Hematopoietic multipotent progenitor cell treated with erythropoietin and hydrocortisone succinate and interleukin-3 and kit ligand, for 8 days (in vitro differentiated cells): ENCODE measurements around the gene TUBGCP6.
A peak's percentile ranks its signal among the peaks of the same experiment; 100 is the strongest.
"Not testable (repeated sequence)": the region's sequence is repeated elsewhere in the genome, so short reads cannot be mapped to it uniquely, and the experiment has no call there.

ENCODE experiments used
- DNase-seq: peaks from one replicate; pipeline ENCODE4 v3.0.0-alpha.2; 2015

TUBGCP6 gene

DNA sequence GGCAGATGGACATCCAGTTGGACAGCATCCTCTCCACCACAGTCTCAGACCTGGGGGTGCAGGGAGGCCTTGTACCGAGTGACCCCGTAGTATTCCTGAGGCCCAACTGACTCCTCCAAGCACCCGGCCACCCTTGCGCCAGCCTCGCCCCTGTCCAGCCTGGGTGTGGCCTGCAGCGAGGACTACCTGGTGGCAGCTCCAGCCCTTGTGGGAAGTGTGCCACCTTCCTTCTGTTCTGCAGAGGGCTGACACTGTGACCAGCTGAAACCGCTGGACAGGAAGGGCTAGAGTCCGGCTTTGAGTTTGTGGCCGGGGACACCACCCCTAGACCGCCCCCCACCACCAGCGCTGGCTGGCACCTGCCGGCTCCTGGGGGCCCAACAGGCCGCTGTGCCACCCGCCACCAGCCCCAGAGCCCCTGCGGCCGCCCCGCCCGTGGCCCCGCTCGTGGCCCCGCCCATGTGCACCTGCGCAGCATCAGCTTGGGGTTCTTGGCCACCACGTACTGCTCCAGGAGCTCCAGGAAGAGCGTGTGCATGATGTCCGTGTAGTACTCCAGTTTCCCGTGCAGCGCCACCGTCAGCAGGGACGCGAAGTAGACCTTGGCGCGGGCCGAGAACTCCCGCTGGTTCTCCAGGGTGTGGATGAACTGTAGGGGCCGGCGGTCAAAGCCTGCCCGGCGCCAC lies 35.3 kb upstream of the TUBGCP6 start:
- DNase-seq = no peak

DNA sequence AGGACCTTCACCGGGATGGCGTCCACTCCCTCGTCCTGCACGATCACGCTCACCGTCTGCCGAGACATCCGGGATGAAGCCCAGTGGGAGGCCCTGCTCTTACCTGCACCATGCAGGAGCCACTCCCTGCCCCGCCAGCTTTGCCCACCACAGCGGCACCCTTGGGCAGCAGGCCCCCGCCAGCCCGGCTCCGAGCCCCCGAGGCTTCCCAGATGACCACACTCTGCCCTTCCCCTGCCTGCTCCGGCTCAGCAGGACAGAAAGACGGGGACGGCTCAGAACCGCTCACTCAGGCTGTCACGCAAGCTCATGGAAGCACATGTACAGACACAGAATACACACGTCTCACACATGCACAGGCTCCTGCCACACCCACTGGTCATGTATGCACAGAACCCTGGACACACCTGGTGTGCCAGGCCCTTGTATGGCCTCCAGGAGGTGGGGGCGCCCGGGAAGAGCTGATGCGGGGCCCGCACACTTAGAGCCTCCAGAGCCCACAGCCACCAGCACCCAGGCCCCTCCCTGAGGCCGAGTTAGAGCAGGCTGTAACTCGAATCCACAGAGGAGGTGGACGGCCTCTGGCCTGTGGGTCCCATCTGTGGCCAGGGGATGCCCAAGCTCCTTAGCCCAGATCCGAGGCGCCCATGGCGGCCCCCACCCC lies 34.3 kb upstream of the TUBGCP6 start:
- DNase-seq = no peak

DNA sequence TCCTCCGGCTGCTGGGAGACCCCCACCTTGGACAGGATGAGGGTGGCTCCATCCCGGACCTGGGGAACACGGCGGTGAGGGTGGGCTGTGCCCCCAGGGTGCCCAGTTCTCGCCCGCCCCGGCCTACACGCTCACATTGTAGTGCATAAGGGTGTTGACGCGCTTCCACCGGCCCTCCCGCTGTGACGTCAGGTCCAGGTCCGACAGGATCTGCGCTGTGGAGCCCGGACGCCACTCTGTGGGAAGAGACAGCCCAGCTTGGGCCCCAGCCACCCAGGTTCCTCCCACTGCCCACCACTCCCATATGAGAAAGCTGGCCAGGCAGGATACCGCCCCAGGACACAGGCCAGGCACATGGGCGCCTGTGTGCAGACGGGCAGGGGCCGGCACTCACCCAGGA lies 33.6 kb upstream of the TUBGCP6 start:
- DNase-seq = no peak

DNA sequence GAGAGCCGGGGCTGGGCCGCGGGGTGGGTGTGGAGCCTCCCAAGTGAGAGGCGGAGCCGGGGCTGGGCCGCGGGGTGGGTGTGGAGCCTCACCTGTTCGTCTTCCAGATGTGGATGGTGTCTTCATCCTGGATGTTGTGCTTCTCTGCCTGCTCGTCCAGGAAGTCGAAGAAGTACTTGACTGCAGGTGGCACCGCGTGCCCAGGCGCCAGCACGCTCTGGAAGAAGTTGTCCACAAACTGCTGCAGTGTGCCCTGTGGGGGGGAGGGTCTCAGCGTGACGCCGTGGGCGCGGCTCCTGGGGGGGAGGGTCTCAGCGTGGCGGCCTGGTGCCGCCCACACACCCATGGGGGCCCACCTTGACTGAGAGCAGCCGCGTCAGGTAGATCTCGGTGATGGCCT lies 32.9 kb upstream of the TUBGCP6 start:
- DNase-seq = no peak

DNA sequence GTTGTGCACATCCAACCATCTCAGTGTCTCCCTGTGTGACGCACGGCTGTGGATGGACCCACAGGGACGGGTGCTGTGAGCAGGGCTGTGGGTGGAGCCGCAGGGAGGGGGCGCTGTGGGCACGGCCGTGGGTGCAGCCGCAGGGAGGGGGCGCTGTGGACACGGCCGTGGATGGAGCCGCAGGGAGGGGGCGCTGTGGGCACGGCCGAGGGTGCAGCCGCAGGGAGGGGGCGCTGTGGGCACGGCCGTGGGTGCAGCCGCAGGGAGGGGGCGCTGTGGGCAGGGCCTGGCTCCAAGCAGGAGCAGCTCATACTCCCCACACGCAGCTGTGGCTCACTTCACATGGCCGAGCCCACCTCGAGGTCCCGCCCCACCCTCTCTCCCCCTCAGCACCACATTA lies 31.3 kb upstream of the TUBGCP6 start:
- peak; percentile 43 for DNase-seq

DNA sequence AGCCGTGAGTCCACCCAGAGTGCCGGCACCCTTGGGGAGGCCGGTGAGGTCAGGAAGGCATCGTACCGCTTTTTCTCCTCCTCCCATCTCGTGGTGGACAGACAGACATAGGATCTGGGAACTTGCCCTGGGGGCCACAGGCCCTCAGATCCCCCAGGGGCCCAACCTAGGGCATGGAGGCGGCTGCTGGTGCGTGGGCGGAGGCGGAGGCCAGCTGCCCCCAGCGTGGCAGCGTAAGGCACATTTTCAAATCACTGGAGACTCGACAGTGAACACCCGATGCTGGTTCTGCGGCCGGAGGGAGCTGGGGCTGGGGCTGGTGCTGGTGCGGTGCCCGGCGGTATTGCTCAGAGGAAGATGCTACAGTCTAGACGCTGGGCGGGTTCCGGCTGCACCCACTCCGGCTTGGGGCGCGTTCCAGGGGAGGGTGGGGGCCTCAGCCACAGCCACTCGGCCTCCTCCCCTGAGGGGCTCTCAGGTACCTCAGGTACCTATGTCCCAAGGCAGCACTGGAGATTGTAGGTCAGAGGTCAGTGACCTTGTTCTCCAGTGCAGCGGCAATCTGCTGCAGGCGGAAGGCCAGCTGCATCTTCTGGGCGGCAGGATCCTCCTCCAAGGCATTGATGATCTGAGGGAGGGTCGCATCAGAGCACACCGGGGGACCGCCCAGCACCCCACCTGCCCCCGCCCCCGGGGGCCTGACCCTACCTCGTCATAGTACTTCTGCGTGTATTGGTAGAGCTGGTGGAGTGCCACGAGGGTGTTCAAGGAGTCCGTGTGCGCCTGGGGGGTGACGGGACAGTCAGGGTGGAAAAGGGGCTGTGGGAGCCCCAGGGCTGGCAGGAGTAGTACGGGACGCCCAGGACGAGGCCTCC lies 30.6 kb upstream of the TUBGCP6 start:
- DNase-seq = no peak

DNA sequence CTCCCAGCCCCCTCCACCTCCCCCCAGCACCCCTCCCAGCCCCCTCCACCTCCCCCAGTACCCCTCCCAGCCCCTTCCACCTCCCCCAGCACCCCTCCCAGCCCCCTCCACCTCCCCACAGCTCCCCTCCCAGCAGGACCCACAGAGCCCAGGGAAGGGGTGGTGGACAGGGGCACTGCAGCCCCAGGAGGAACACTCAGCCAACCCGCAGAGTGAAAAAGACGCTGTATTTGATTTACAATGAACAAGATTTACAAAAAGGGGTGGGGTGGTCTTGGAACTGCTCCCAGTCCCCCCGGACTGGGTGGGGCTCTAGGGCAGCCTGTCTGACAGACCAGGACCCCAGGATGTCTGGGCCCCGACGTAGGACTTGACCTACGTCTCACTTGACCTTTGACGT lies 29.9 kb upstream of the TUBGCP6 start:
- DNase-seq = no peak

DNA sequence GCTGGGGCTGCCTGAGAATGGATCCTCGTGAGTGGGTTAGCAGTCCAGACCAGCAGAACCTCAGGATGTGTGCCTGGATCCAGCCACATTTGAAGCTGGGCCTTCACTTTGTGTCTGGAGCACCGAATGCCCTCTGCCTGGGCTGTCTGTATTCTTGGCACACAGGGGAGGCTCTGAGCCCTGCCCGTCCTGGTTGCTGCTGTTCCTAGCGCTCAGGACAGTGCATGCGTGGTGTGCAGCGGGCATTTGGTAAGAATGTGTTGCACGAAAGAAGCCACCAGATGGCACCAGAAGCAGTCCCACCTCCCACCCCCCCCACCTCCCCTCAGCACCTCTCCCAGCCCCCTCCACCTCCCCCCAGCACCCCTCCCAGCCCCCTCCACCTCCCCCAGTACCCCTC lies 29.5 kb upstream of the TUBGCP6 start:
- DNase-seq = peak; percentile 68

DNA sequence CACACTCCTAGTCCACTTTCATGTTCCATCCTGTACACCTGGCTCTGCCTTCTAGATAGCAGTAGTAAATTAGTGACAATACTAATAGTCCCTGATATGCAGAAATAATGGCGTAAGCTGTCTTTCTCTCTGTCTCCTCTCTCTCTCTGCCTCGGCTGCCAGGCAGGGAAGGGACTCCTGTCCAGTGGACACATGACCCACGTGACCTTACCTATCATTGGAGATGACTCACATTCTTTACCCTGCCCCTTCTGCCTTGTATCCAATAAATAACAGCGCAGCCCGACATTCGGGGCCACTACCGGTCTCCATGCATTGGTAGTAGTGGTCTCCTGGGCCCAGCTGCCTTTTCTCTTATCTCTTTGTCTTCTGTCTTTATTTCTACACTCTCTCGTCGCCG lies 29.0 kb upstream of the TUBGCP6 start:
- DNase-seq = not testable (repeated sequence)

DNA sequence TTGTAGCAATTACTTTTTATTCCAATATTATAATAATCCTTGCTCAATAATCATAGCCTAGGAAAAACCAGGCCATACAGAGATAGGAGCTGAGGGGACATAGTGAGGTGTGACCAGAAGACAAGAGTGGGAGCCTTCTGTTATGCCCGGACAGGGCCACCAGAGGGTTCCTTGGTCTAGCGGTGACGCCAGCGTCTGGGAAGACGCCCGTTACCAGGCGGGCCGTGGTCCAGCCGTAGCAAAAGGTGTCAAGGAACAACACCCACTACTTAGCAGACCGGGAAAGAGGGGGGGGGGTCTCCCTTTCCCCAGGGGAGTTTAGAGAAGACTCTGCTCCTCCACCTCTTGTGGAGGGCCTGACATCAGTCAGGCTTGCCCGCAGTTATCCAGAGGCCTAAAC lies 28.5 kb upstream of the TUBGCP6 start:
- not testable (repeated sequence) for DNase-seq

DNA sequence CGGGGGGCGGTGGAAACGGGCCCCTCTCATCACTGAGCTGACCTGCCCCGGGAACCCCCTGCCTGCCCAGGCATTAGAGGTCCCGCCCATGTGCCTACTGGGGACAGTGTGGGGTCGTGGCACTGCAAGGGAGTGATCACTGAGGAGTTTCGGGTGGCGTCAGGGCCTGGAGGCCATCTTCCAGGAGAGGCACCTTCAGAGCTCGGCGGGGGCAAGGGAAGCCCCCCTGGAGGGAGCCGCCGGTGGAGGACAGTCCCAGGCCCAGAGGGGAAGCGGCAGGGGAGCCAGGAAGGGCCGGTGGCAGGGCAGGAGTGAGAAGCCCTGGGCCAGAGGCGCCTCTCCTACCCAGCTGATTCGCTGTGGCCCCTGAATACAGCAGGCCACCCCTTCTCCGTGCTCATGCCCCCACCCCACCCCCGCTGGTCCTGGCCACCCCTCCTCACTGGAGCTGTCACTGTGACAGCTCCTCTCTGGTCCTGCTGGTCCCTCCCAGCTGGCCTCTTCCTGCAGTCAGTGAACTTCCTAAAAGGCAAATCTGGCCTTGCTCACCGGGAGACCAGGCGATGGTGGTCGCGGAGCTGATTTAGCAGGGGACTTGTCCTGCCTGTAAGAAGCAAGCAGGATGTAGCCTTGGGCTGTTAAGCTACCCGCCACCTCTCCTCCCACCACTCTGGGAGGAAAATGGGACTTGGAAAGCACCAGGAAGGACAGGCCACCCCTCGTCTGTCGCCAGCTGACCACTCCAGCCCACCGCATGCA lies 27.4 kb upstream of the TUBGCP6 start:
- no peak for DNase-seq

DNA sequence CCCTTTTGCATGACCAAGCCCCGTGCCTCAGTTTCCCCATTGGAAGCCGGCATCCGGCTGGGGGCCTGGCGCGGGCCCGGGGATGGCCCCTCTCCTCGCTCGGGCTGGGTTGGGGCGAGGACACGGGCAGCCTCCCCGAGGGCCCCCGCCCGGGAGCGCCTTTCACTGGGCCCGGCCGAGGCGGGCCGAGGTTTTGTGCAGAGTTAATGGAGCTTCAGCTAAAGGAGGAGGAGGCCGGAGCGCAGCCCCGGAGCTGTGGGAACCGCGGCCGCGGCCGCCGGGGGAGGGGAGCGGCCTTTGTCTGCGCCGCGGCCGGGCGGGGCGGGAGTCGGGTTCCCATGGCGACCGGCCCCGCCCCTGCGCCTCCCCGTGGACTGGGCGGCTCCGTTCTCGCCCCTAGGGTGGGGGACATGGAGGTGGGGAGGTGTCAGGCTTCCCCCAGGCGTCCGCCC lies 26.7 kb upstream of the TUBGCP6 start:
- peak; percentile 64 for DNase-seq

DNA sequence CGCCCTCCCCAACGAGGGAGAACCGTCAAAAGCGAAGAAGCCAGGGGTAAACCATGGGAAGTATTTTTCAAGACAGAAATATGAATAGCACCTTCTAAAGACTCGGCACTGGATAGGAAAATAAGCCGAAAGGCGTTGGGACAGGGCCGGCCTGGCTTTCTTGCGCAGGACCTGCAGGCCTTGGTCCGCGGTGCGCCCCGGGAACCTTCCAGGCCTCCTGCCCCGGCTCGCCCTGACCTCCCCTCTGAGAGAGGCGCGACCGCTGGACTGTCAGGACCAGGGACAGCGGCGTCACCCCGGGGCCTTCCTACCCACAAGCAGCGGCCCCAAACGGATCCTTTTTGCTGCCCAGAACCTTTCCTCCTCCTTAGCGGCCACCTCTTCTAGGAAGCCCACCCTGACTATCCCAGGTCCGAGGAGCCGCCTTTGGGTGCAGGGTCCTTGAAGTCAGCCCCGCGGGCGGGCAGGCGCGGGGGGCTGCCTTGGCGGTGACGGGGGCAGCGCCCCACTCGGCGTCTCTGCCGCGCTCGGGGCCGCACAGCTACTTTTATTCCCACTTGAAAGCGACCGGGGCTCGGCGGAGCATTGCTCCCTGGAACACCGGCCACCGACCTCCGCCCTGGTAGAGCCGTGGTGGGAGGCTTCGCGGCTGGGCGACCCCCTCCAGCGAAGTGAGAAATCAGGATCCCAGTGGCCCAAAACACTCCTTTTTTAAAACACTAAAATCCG lies 26.0 kb upstream of the TUBGCP6 start:
- DNase-seq = peak; percentile 56

DNA sequence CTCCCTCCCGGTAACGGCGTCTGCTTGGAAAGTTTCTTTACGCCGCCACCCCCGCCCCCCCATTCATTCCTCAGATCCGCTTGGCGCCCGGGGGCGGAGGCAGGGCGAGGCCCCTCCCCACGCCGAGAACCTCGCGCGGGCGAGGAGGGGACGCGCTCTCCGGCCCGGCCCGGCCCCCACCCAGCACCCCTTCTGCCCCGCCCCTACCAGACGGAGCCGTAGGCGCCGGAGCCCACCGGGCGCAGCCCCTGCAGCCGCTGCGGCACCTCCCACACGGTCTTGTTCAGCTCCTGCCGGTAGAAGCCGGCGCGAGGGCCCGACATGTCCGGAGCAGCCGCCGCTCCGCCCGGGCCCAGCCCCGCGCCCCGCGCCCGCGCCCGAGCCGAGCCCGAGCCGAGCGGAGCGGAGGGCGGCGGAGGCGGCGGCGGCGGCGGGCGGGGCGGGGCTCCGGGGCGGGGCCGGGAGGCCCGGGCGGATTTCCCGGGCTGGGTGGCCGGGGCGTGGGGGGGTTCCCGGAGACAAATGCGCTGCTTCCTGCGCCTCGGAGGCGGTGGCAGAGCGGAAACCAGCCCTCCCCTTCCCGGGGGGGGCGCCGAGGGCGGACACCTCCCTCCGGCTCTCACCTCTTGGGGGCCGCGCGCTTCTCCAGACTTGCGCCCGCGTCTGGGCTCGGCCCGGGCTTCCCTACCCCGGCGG lies 25.3 kb upstream of the TUBGCP6 start, which contains the start of gene MAPK11:
Gene MAPK11 (minus strand): TSS at position 411 of the 696 bp plus-strand sequence. CDS start 88 bp downstream, at position 323.
- no peak for DNase-seq

DNA sequence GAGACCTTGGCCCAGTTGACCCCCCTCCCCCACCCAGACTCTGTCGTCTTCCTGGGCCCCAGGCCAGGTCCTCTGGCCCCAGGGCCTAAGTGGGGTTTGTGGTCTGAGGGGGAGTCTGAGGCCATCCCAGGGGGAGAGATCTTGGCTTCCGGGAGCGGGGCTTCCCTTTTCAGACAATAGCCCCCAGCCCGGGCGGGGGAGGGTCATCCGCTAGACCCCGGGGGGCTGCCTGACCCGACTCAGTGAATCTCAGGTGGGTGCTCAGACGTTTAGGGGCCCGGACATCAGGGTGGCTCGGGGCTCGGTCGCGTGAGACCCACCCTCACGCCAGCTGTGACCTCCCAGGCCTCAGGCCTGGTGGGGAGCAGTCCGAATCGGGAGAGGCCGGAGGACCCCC lies 24.7 kb upstream of the TUBGCP6 start:
- DNase-seq = no peak

DNA sequence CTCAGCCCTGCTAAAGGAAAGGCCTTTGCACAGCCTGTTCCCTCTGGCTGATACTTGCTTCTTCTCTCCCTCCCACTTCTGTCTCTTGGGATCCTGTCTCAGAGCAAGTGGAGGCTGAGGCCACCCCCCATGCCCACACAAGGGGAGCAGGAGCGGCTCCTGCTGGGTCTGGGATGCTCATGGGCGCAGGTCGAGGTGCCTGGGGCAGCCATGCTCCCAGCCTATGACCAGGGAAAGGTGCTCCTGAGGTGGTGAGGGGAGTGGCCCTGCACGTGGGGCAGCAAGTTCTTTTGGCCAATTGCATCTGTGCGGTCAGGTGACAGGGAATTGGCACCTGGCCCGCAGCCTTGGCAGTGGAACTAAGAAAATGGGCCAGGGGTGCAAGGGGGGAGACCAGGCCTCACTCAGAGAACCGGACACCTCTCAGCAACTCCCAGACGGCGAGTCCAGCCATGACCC lies 23.9 kb upstream of the TUBGCP6 start:
- no peak for DNase-seq

DNA sequence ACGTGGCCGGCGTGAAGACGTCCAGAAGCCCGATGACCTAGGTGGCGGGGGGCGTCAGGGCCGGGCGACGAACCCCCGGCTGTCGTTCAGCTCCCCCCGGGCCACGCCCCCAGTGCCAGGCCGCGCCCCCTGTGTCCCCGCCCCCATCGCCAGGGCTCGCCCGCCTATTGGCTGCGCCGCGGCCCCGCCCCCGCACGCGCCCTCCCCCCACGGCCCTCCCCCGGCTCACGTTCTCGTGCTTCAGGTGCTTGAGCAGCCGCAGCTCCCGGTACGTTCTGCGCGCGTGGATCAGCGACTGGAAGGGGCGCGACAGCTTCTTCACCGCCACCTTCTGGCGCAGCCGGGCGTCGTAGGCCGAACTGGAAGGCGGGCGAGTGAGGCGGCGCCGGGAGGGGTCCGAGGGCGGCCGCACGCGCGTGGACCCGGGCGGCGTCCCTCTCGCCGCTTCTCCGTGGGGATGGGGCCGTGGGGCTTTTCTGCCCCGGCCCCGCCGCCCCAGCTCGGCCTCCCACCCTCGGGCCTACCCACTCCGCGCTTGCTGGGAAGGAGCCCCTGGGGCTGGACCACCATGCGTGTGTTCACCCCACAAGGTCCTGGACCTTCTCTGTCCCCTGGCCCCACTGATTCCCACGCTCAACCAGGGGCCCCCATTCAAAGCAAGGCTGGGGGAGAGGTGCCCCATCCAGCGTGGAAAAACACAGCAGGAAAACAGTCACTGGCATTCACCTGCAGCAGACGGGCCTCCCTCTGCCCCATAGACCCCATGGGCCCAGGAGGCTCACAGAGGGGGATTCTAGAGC lies 23.0 kb upstream of the TUBGCP6 start:
- DNase-seq = peak; percentile 23

DNA sequence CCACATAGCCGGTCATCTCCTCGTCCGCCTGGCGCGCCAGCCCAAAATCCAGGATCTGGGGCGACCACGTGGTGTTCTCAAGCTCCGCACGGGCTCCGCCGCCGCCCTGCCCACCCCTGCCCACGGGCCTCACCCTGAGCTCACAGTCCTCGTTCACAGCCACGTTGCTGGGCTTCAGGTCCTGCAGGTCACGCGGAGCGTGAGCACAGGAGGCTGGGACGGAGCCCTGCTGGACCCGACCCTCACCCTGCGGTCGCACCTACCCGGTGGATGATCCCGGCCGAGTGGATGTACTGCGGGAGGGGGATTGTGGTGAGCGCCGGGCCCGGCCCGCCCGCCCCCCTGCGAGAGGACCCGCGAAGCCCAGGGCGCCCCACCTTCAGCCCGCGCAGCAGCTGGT lies 22.2 kb upstream of the TUBGCP6 start:
- no peak for DNase-seq

DNA sequence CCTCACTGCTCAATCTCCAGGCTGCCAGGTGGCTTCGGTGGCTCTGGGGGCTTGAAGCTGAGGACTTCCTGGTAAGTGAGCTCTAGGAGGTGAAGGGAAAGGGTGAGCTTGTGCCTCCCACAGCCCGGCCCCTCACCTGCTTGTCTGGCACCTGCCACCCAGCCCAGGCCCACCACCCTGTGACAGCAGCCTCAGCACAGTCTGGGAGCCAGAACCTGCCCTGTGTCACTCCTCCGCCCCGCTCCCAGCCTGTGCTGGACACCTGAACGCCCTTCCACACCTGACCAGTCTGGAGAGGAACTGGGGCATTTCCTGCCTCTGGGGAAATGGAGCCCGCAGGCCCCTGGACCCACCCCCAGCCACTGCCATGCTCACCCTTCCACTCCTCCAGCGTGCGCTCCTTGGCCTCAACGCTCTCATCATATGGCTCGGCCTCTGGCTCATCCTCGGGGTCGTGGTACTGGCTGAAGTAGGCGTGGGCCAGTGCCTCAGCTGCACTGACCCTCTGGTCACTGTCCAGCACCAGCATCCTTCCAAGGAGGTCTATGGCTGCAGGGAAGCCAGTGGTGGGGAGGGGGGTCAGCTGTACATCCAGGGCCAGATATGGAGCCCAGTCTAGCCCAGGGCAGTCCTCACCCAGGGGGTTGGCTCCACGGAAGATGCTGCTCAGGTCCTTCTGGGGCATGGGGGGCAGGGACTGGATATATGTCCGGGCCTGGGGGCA lies 20.3 kb upstream of the TUBGCP6 start:
- no peak for DNase-seq
